K562 (cell line): Measurements from ENCODE around the gene LIMS1. TPM values are rescaled to one million over a fixed set of nuclear protein-coding genes. Genes with fewer than 3 reads are reported as not detected.

ENCODE experiments used
- CHD1 ChIP-seq: fragments of 200-600 bp; sonication (generic); IDR thresholded peaks from one replicate; pipeline ENCODE4 v1.6.1; 2012; ENCODE audit warnings: mild to moderate bottlenecking, moderate library complexity, low read length, inconsistent platforms
- DIDO1 ChIP-seq: fragments of 450-650 bp; IDR thresholded peaks from 2 replicates; pipeline ENCODE4 v1.6.1; 2016; ENCODE audit warnings: low read depth, missing biosample characterization, missing genetic modification characterization
- E2F5 ChIP-seq: sonication (generic); formaldehyde crosslinking; IDR thresholded peaks from 2 replicates; pipeline ENCODE4 v1.8.0; 2022; ENCODE audit warnings: mild to moderate bottlenecking, missing genetic modification reagents
- ETV1 ChIP-seq: fragments of 450-650 bp; conservative IDR thresholded peaks from 2 replicates; pipeline ENCODE4 v1.6.1; 2016; ENCODE audit warnings: missing genetic modification characterization, control low read depth, low read depth, missing compliant biosample characterization
- FOXK2 ChIP-seq, 2 experiments: fragments of 450-650 bp; IDR thresholded peaks in 1 of 2; conservative IDR thresholded peaks in 1 of 2; 2 replicates each; pipeline ENCODE4 v1.6.1; 2016; ENCODE audit warnings: low read depth in 2 of 2, mild to moderate bottlenecking in 1 of 2
- FOXM1 ChIP-seq, 2 experiments: fragments of 450-650 bp in 1 of 2; sonication (generic) in 1 of 2; formaldehyde crosslinking in 1 of 2; IDR thresholded peaks; 2 replicates each; pipeline versions ENCODE4 v1.6.1 to v1.9.0; 2017 to 2022; ENCODE audit warnings: low read depth in 2 of 2, mild to moderate bottlenecking in 2 of 2, missing genetic modification reagents in 1 of 2, moderate library complexity in 1 of 2
- GATAD2B ChIP-seq: fragments of 450-650 bp; IDR thresholded peaks from 2 replicates; pipeline ENCODE4 v1.6.1; 2017; ENCODE audit warnings: mild to moderate bottlenecking, borderline replicate concordance
- HDAC2 ChIP-seq: fragments of 450-650 bp; IDR thresholded peaks from 2 replicates; pipeline ENCODE4 v1.6.1; 2016; ENCODE audit warnings: mild to moderate bottlenecking
- ILF3 ChIP-seq: fragments of 450-650 bp; IDR thresholded peaks from 2 replicates; pipeline ENCODE4 v1.6.1; 2018; ENCODE audit warnings: antibody characterized with exemption, mild to moderate bottlenecking, moderate library complexity, borderline replicate concordance
- NR0B1 ChIP-seq: fragments of 450-650 bp; IDR thresholded peaks from one replicate; pipeline ENCODE4 v1.6.1; 2018; ENCODE audit warnings: mild to moderate bottlenecking, moderate library complexity; ENCODE audit not compliant: partially characterized antibody
- PBX2 ChIP-seq, 2 experiments: IDR thresholded peaks in 1 of 2; conservative IDR thresholded peaks in 1 of 2; 2 replicates each; pipeline ENCODE4 v1.6.1; 2016; ENCODE audit warnings: low read depth in 2 of 2, mild to moderate bottlenecking in 1 of 2, missing compliant biosample characterization in 1 of 2, missing genetic modification characterization in 1 of 2, moderate library complexity in 1 of 2
- POLR2G ChIP-seq: fragments of 200-400 bp; formaldehyde crosslinking; IDR thresholded peaks from 2 replicates; pipeline ENCODE4 v1.6.1; 2017; ENCODE audit warnings: low read depth, mild to moderate bottlenecking, antibody characterized with exemption, low read length, moderate library complexity
- RBM34 ChIP-seq: fragments of 200-400 bp; formaldehyde crosslinking; IDR thresholded peaks from 2 replicates; pipeline ENCODE4 v1.6.1; 2018; ENCODE audit warnings: low read length, borderline replicate concordance; ENCODE audit not compliant: insufficient read depth
- SIN3B ChIP-seq: fragments of 450-650 bp; IDR thresholded peaks from 2 replicates; pipeline ENCODE4 v1.6.1; 2017; ENCODE audit warnings: low read depth, mild to moderate bottlenecking, moderate library complexity
- SP1 ChIP-seq: sonication (generic); formaldehyde crosslinking; IDR thresholded peaks from 2 replicates; pipeline ENCODE4 v1.8.1; 2022; ENCODE audit warnings: mild to moderate bottlenecking, missing genetic modification reagents
- SREBF2 ChIP-seq: sonication (generic); formaldehyde crosslinking; IDR thresholded peaks from 2 replicates; pipeline ENCODE4 v1.4.0; 2020; ENCODE audit warnings: mild to moderate bottlenecking, missing genetic modification reagents
- TAF9B ChIP-seq: fragments of 450-650 bp; IDR thresholded peaks from 2 replicates; pipeline ENCODE4 v1.6.1; 2018; ENCODE audit warnings: mild to moderate bottlenecking; ENCODE audit not compliant: partially characterized antibody
- TRIM24 ChIP-seq, 2 experiments: fragments of 450-650 bp; IDR thresholded peaks; 2 replicates each; pipeline ENCODE4 v1.6.1; 2016
- XRCC3 ChIP-seq: fragments of 450-650 bp; IDR thresholded peaks from 2 replicates; pipeline ENCODE4 v1.6.1; 2017; ENCODE audit warnings: mild to moderate bottlenecking, moderate library complexity
- ZFX ChIP-seq: sonication (generic); formaldehyde crosslinking; IDR thresholded peaks from 2 replicates; pipeline ENCODE4 v1.8.0; 2022; ENCODE audit warnings: mild to moderate bottlenecking, missing genetic modification reagents, moderate library complexity
- ZKSCAN3 ChIP-seq: fragments of 250-450 bp; sonication (Bioruptor Pico); IDR thresholded peaks from 2 replicates; pipeline ENCODE4 v1.4.0; 2020
- ZNF184 ChIP-seq: sonication (generic); formaldehyde crosslinking; IDR thresholded peaks from 2 replicates; pipeline ENCODE4 v1.5.0; 2020; ENCODE audit warnings: missing genetic modification reagents
- ZNF766 ChIP-seq: fragments of 200-800 bp; sonication (Bioruptor generic); conservative IDR thresholded peaks from 2 replicates; pipeline ENCODE4 v1.6.1; 2016; ENCODE audit warnings: missing genetic modification characterization, missing compliant biosample characterization
- ZNF785 ChIP-seq: fragments of 250-450 bp; sonication (Bioruptor Pico); IDR thresholded peaks from 2 replicates; pipeline ENCODE4 v1.4.0; 2020; ENCODE audit warnings: mild to moderate bottlenecking
- polyA plus RNA-seq, 8 experiments: library from polyadenylated mRNA; depleted of rRNA in 4 of 8; stranded (reverse) in 5 of 8; unstranded in 3 of 8; fragments of >200 nt; fragmentation: Nextera tagmentation in 2 of 8; fragmentation: Illumina TruSeq in 1 of 8; extraction: Ambion mirVana in 2 of 8; extraction: Trizol in 1 of 8; gene quantifications; 2 replicates each; pipeline versions ENCODE4 v1.2.1 to v1.2.3, GENCODE V29; 2011 to 2014; ENCODE audit warnings: inconsistent platforms in 1 of 8, missing spikeins in 1 of 8
- total RNA-seq, 7 experiments: library from RNA; depleted of rRNA in 6 of 7; stranded (reverse); fragments of >200 nt in 6 of 7; fragmentation: Illumina TruSeq in 2 of 7; extraction: Trizol in 2 of 7; gene quantifications; 2 replicates each; pipeline versions ENCODE4 v1.2.1 to v1.2.3, GENCODE V29; 2011 to 2021; ENCODE audit warnings: low replicate concordance in 1 of 7

LIMS1 gene
- total and polyA plus RNA-seq, 9 of the 15 experiments (the other 6 are each of a cell fraction or from before 2014, with no cell fraction given) = 52.8 to 134 (median 81.0) TPM

- TF ChIP-seq E2F5 (CRISPR knock-in tag) = no peak
- TF ChIP-seq FOXM1 (IDR thresholded peaks at IDR 0.05; ENCODE audit: low read depth) = no peak
- TF ChIP-seq FOXM1 (CRISPR knock-in tag; IDR thresholded peaks at IDR 0.05; ENCODE audit: low read depth) = no peak
- peak in 1 of 2 experiments; percentile 15; a peak in 1 of 4 replicates for TF ChIP-seq FOXK2 (conservative IDR thresholded peaks at IDR 0.05 in 1 of 2, IDR thresholded peaks at IDR 0.05 in 1 of 2; ENCODE audit: low read depth in 2 of 2)
- TF ChIP-seq ZNF785 (CRISPR knock-in tag) = no peak
- no peak for TF ChIP-seq HDAC2
- TF ChIP-seq NR0B1 = no peak
- TF ChIP-seq GATAD2B = no peak
- TF ChIP-seq SP1 (CRISPR knock-in tag) = 0 out of 2 replicates have a peak, but pooled peaks have one; percentile 39
- no peak for TF ChIP-seq XRCC3
- no peak for TF ChIP-seq SREBF2 (CRISPR knock-in tag)
- no peak for TF ChIP-seq ZKSCAN3
- TF ChIP-seq DIDO1 = no peak
- TF ChIP-seq PBX2 (CRISPR knock-in tag; IDR thresholded peaks at IDR 0.05; ENCODE audit: low read depth) = no peak
- no peak; the same call in 1 of the 2 replicates for TF ChIP-seq PBX2 (tag; conservative IDR thresholded peaks at IDR 0.05; ENCODE audit: low read depth)
- no peak for TF ChIP-seq ZNF184
- TF ChIP-seq POLR2G = 0 out of 2 replicates have a peak, but pooled peaks have one; percentile 3
- TF ChIP-seq SIN3B = no peak
- no peak for TF ChIP-seq ZFX
- no peak for TF ChIP-seq ILF3
- no peak for TF ChIP-seq RBM34
- no peak for TF ChIP-seq TAF9B
- TF ChIP-seq ZNF766 (CRISPR knock-in tag) = no peak
- no peak for TF ChIP-seq ETV1 (tag)
- TF ChIP-seq CHD1 = no peak
- TF ChIP-seq TRIM24 (IDR thresholded peaks at IDR 0.05) = no peak
These were observed 60.1 kb downstream of the LIMS1 start (continued) for GRCh38 chr2:108594132-108594981.
